Prostate gland (tissue), 2 donors: ENCODE data around the gene THRB. TPM values are rescaled to one million over a fixed set of nuclear protein-coding genes. Genes with fewer than 3 reads are reported as not detected.

Experiments used
- DNase-seq: peaks from one replicate; pipeline ENCODE4 v3.0.0-alpha.2; 2019; ENCODE audit warnings: low spot score
- H3K27ac ChIP-seq, 2 donors: fragments of 200-600 bp; sonication (generic); 2 replicates each; pipeline ENCODE4 v1.5.1; 2017 to 2019
- H3K27me3 ChIP-seq: fragments of 200-600 bp; sonication (generic); replicated peaks from 2 replicates; pipeline ENCODE4 v1.5.1; 2019; ENCODE audit not compliant: insufficient read depth
- H3K36me3 ChIP-seq, 2 donors: fragments of 200-600 bp; sonication (generic); 1 replicate in 1 of 2; 2 replicates in 1 of 2; pipeline versions ENCODE4 v1.5.1 to v1.8.1; 2017 to 2019
- H3K4me1 ChIP-seq: fragments of 200-600 bp; sonication (generic); replicated peaks from 2 replicates; pipeline ENCODE4 v1.5.1; 2019
- H3K4me3 ChIP-seq, 2 donors: fragments of 200-600 bp; sonication (generic); 2 replicates each; pipeline ENCODE4 v1.5.1; 2017 to 2019
- H3K9me3 ChIP-seq: fragments of 200-600 bp; sonication (generic); 2 replicates; pipeline ENCODE4 v1.5.1; 2017
- CTCF ChIP-seq, 4 experiments: fragments of 200-600 bp in 2 of 4; fragments of 450-650 bp in 2 of 4; sonication (generic) in 2 of 4; IDR thresholded peaks; 1 replicate in 3 of 4; 2 replicates in 1 of 4; pipeline ENCODE4 v1.5.1; 2016 to 2019; ENCODE audit warnings: antibody characterized with exemption in 4 of 4, mild to moderate bottlenecking in 2 of 4, moderate library complexity in 2 of 4
- POLR2A ChIP-seq: fragments of 450-650 bp; IDR thresholded peaks from one replicate; pipeline ENCODE4 v1.6.1; 2016; ENCODE audit warnings: antibody characterized with exemption, mild to moderate bottlenecking
- POLR2AphosphoS5 ChIP-seq: sonication (generic); formaldehyde crosslinking; IDR thresholded peaks from one replicate; pipeline ENCODE4 v1.6.1; 2017; ENCODE audit warnings: antibody characterized with exemption
- WGBS: methylation state at CpG from one replicate; pipeline ENCODE4 v1.1.5; 2018; 5-methylcytosine and 5-hydroxymethylcytosine counted together
- intact Hi-C: fragments of 100-400 bp; cut with DNase I; formaldehyde crosslinking; loops from one replicate; pipeline ENCODE4 v1.14.2; 2022
- total RNA-seq, 2 donors: library from RNA; depleted of rRNA; stranded (reverse); fragments of >200 nt; gene quantifications; one replicate each; pipeline ENCODE4 v1.1.0, GENCODE V29; 2016

The THRB gene
- total RNA-seq, 2 donors from 2014 or later = 13.0 to 39.6 TPM

DNA sequence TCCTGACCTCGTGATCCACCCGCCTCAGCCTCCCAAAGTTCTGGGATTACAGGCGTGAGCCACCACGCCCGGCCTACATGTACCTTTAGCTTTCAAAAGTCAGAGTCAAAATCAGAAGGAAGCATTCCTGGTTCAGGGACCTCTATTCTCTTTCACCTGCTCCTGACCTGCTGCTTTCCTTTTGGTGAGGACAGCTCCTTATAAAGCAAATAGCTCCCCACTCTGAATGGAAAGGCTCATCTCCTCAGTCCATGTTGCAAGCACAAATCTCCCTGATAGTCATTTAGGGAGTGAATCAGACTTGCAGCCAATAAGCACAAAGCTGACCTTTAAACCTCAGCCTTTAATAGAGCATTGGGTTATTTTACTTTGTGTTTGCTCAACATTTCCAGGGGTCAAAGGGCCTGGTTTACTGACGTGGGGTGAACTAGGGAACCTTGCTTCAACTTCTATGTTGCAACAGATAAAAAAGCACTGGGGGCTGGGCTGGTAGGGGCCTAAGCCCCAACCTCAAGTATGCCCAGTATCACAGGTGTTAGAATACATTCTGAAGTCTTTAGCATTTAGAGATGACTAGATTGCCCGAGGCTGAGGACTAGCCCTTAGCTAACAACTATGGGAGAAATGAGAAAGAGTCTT, 43.1 kb downstream of the THRB start:
- DNase-seq = no peak
- intact Hi-C loops = no loop called here
- Histone ChIP-seq H3K27me3 (no peaks in the 10 kb centered on the region), H3K4me1 (no peaks in the 10 kb centered on the region), H3K36me3 (no peaks in the 10 kb centered on the region), H3K4me3 (no peak overlapping the region), H3K27ac (no peak overlapping the region), H3K9me3 (no peaks in the 10 kb centered on the region)
- 94% methylated on average over 7 of the region's 7 CpGs for WGBS
- TF ChIP-seq POLR2AphosphoS5 = no peak
- no peak for TF ChIP-seq POLR2A
- TF ChIP-seq CTCF (IDR thresholded peaks at IDR 0.05) = no peak

DNA sequence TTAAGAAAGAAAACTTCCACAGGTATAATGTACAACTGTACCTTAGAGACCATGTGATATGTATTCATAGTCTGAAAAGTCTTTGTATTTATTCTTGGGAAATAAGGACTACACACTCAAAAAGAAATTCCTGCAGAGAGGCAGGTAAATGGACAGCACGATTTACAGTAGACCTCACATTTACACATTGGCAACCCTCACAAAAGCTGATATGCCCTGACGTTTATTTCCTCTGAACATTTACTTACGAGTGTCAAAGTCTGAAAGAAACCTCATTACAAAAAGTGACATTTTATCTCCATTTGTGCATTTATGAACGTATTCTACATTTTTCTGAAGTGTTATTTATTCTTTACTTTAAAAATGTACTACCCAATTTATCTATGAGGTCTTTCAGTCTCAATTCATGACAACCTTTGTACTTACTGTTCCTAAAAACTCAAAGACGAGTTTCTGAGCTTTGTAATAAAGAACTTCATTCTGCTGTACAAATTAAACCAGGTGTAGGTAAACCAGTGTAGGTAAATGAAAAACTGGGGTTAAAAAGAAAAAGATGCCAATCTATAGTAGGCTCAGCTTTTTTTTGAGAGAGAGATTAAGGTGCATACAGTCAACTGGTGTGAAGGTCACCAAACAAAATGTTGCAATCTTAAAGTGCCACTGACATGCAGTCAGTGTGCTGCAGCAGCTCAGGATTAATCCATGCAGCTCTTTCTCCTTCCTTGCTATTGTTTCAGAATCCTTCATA, 44.3 kb downstream of the THRB start:
- Histone ChIP-seq H3K27ac (no peak overlapping the region), H3K36me3 (no peaks in the 10 kb centered on the region), H3K9me3 (no peaks in the 10 kb centered on the region), H3K27me3 (no peaks in the 10 kb centered on the region), H3K4me1 (no peaks in the 10 kb centered on the region), H3K4me3 (no peak overlapping the region)
- WGBS = 62% methylated on average over 5 of the region's 5 CpGs
- DNase-seq = no peak
- intact Hi-C loops = no loop called here
- TF ChIP-seq CTCF (IDR thresholded peaks at IDR 0.05) = no peak
- TF ChIP-seq POLR2AphosphoS5 = no peak
- no peak for TF ChIP-seq POLR2A

GRCh38 chr3:24447836-24448235, 46.8 kb downstream of the THRB start:
- intact Hi-C loops = no loop called here
- WGBS = 97% methylated on average over 6 of the region's 6 CpGs
- Histone ChIP-seq H3K4me1 (no peaks in the 10 kb centered on the region), H3K27me3 (no peaks in the 10 kb centered on the region), H3K4me3 (no peak overlapping the region), H3K9me3 (no peaks in the 10 kb centered on the region), H3K36me3 (no peaks in the 10 kb centered on the region), H3K27ac (no peak overlapping the region)
- TF ChIP-seq POLR2A (no peak), CTCF (IDR thresholded peaks at IDR 0.05) (no peak), POLR2AphosphoS5 (no peak)
- DNase-seq = no peak

DNA sequence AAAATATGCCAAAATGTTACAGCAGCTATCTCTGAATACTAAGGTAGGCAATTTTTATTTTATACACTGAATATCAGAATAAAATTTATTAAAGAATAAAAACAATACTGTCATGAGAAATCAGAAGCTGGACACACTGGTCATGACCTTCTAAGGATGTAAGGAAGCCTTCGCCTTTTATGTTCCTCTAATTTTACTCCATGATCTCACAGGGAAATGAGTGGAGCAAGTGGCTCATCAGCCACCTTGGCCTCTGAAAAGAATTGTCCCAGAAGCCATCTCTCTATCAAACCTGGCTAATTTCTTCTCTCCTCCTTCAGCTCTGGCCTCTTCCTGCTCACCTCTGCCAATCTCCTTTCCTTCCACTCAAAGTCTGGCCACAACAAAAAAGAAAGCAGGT, 48.6 kb downstream of the THRB start:
- Histone ChIP-seq H3K27me3 (no peaks in the 10 kb centered on the region), H3K27ac (no peak overlapping the region), H3K4me1 (no peaks in the 10 kb centered on the region), H3K9me3 (no peaks in the 10 kb centered on the region), H3K4me3 (no peak overlapping the region), H3K36me3 (no peaks in the 10 kb centered on the region)
- no peak for DNase-seq
- intact Hi-C loops = no loop called here
- WGBS = 100% methylated on average over 1 of the region's 1 CpG
- TF ChIP-seq CTCF (IDR thresholded peaks at IDR 0.05) = no peak
- no peak for TF ChIP-seq POLR2AphosphoS5
- TF ChIP-seq POLR2A = no peak

GRCh38 chr3:24443476-24443875, 51.2 kb downstream of the THRB start:
- 0% methylated on average over 1 of the region's 1 CpG for WGBS
- Histone ChIP-seq H3K4me1 (no peaks in the 10 kb centered on the region), H3K27me3 (no peaks in the 10 kb centered on the region), H3K4me3 (no peak overlapping the region), H3K36me3 (no peaks in the 10 kb centered on the region), H3K9me3 (no peaks in the 10 kb centered on the region), H3K27ac (no peak overlapping the region)
- TF ChIP-seq CTCF (IDR thresholded peaks at IDR 0.05) (no peak), POLR2AphosphoS5 (no peak), POLR2A (no peak)
- intact Hi-C loops = no loop called here
- DNase-seq = no peak
